Peyer's patch (tissue), 4 donors: ENCODE results near the gene TSPYL6.

Experiments used
- CTCF ChIP-seq, 6 experiments: fragments of 450-650 bp in 4 of 6; fragments of 200-600 bp in 2 of 6; sonication (generic) in 1 of 6; IDR thresholded peaks; one replicate each; pipeline ENCODE4 v1.5.1; 2017 to 2019; ENCODE audit warnings: antibody characterized with exemption in 6 of 6, mild to moderate bottlenecking in 3 of 6, moderate library complexity in 1 of 6
- POLR2A ChIP-seq, 2 donors: fragments of 450-650 bp; IDR thresholded peaks; one replicate each; pipeline ENCODE4 v1.5.1; 2017; ENCODE audit warnings: antibody characterized with exemption in 2 of 2, mild to moderate bottlenecking in 2 of 2, moderate library complexity in 2 of 2

GRCh38 chr2:54262015-54262765, 6.2 kb upstream of the TSPYL6 start:
- TF ChIP-seq CTCF (IDR thresholded peaks at IDR 0.05) (no peak), POLR2A (IDR thresholded peaks at IDR 0.05) (no peak)
